WERI-Rb-1 (cell line): ENCODE measurements around the gene TAX1BP3.
A peak's percentile ranks its signal among the peaks of the same experiment; 100 is the strongest.

ENCODE experiments used
- DNase-seq: peaks from one replicate; pipeline ENCODE4 v3.0.0-alpha.2; 2020
- H3K27ac ChIP-seq: fragments of 250-450 bp; sonication (Bioruptor Pico); 2 replicates; pipeline ENCODE4 v1.5.1; 2020; ENCODE audit warnings: mild to moderate bottlenecking, moderate library complexity
- H3K27me3 ChIP-seq: fragments of 250-450 bp; sonication (Bioruptor Pico); 2 replicates; pipeline ENCODE4 v1.5.1; 2021; ENCODE audit warnings: mild to moderate bottlenecking, low read depth, moderate library complexity; ENCODE audit not compliant: insufficient read depth, severe bottlenecking
- H3K36me3 ChIP-seq: fragments of 250-450 bp; sonication (Bioruptor Pico); 2 replicates; pipeline ENCODE4 v1.5.1; 2020; ENCODE audit warnings: mild to moderate bottlenecking, moderate library complexity
- H3K4me3 ChIP-seq: 2 replicates; pipeline ENCODE4 v1.5.1; 2011; ENCODE audit warnings: low read depth, mild to moderate bottlenecking, control low read depth, low read length
- H3K9me3 ChIP-seq: fragments of 250-450 bp; sonication (Bioruptor Pico); 2 replicates; pipeline ENCODE4 v1.5.1; 2021; ENCODE audit warnings: mild to moderate bottlenecking, moderate library complexity; ENCODE audit not compliant: severe bottlenecking
- CTCF ChIP-seq: IDR thresholded peaks from 2 replicates; pipeline ENCODE4 v1.5.1; 2011; ENCODE audit warnings: low read depth, mild to moderate bottlenecking, control low read depth, inconsistent platforms, low read length

The TAX1BP3 gene

DNA sequence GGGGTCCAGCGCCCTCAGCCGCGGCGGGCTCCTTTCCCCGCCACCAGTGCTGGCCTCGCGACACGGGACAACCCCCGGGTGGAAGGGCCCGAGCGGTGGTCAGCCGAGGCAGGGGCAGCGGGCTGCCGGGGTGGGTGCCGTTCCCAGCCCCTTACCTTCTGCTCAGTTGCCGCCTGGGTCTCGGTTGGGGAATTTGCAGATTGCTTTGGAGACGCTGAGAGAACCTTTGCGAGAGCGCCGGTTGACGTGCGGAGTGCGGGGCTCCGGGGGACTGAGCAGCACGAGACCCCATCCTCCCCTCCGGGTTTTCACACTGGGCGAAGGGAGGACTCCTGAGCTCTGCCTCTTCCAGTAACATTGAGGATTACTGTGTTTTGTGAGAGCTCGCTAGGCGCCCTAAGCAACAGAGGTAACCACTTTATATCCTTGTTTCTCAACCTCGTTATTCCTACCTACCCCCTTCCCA lies 31.4 kb downstream of the TAX1BP3 start:
- peak overlapping the region; percentile 85 for H3K4me3 ChIP-seq
- no peak for TF ChIP-seq CTCF
- peak overlapping the region; percentile 99 for H3K27ac ChIP-seq
- no peak for DNase-seq
- H3K36me3 ChIP-seq, result peaks cover 36% of the 10 kb centered on the region
- no peaks in the 10 kb centered on the region for H3K27me3 ChIP-seq
- no peaks in the 10 kb centered on the region for H3K9me3 ChIP-seq

- DNase-seq, result peak; percentile 97
- Histone ChIP-seq H3K27me3 (no peaks in the 10 kb centered on the region), H3K4me3 (peak within 1 kb of the TSS; percentile 85), H3K27ac (peak within 1 kb of the TSS; percentile 99), H3K36me3 (peaks cover 33% of the 10 kb centered on the region), H3K9me3 (no peaks in the 10 kb centered on the region)
- TF ChIP-seq CTCF, result no peak
These were observed 32.0 kb downstream of the TAX1BP3 start, which contains the start of the genes CTNS and SHPK for GRCh38 chr17:3636154-3636907. Gene CTNS, plus strand, starts transcription at chr17:3636760. Its CDS starts 3,447 bp downstream, at chr17:3640207. Gene SHPK, minus strand, starts transcription at chr17:3636250. Its CDS starts 31 bp downstream, at chr17:3636219.

- TF ChIP-seq CTCF, result no peak
- Histone ChIP-seq H3K27me3 (no peaks in the 10 kb centered on the region), H3K9me3 (no peaks in the 10 kb centered on the region), H3K27ac (peak overlapping the region; percentile 99), H3K4me3 (peak overlapping the region; percentile 85), H3K36me3 (peaks cover 29% of the 10 kb centered on the region)
- DNase-seq, result peak; percentile 26
These were observed 32.8 kb downstream of the TAX1BP3 start for GRCh38 chr17:3635474-3636153.

DNA sequence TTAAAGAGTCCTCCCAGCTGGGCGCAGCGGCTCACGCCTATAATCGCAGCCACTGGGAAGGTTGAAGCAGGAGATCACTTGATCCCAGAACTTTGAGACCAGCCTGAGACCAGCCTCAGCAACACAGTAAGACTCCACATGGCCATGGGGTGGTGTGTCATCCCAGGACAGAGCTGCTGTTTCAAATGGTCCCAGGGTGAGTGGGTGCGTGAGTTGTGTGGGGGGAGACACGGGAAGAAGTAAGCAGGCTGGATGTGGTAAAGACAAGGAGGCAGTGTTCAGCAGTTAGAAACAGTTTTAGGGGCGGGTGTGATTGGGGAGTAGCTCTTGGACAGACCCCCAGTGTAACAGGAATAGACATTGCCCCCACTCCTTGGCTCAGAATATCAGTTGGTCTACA lies 36.1 kb downstream of the TAX1BP3 start:
- no peak for DNase-seq
- H3K27me3 ChIP-seq, result no peaks in the 10 kb centered on the region
- H3K36me3 ChIP-seq, result peaks cover 45% of the 10 kb centered on the region
- H3K27ac ChIP-seq, result no peak overlapping the region
- H3K9me3 ChIP-seq, result no peaks in the 10 kb centered on the region
- H3K4me3 ChIP-seq, result no peak overlapping the region
- no peak for TF ChIP-seq CTCF

DNA sequence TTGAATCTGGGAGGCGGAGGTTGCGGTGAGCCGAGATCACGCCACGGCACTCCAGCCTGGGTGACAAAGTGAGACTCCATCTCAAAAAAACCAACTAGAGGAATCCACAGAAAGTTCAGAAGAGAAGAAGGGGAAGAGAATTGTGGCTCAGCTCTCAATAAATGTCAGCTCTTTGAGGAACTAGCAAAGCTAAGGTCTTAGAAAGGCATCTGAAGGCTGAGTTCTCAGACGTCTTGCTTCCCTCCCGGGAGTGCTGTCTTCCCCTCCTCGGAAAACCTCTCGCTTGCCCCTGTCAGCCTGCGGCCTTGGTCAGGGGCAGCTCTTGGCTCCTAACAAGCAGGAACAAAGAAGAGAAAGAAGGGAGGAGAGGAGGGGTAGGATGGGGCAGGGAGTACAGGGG lies 37.6 kb downstream of the TAX1BP3 start:
- H3K4me3 ChIP-seq, result no peak overlapping the region
- H3K9me3 ChIP-seq, result no peaks in the 10 kb centered on the region
- peaks cover 53% of the 10 kb centered on the region for H3K36me3 ChIP-seq
- no peak for TF ChIP-seq CTCF
- H3K27ac ChIP-seq, result no peak overlapping the region
- H3K27me3 ChIP-seq, result no peaks in the 10 kb centered on the region
- DNase-seq, result no peak
